Body of pancreas (tissue), 4 donors: ENCODE results near the gene EPB41L3.

Source experiments
- POLR2A ChIP-seq, 3 donors: fragments of 450-650 bp; IDR thresholded peaks; one replicate each; pipeline ENCODE4 v1.6.1; 2016; ENCODE audit warnings: antibody characterized with exemption in 3 of 3, mild to moderate bottlenecking in 2 of 3
- TF ChIP-seq, protein P1 (sequence below), 7 experiments: fragments of 450-650 bp in 4 of 7; fragments of 200-600 bp in 3 of 7; sonication (generic) in 3 of 7; IDR thresholded peaks; one replicate each; pipeline ENCODE4 v1.5.1; 2016 to 2019; ENCODE audit warnings: antibody characterized with exemption in 7 of 7

- TF ChIP-seq, protein P1, sequence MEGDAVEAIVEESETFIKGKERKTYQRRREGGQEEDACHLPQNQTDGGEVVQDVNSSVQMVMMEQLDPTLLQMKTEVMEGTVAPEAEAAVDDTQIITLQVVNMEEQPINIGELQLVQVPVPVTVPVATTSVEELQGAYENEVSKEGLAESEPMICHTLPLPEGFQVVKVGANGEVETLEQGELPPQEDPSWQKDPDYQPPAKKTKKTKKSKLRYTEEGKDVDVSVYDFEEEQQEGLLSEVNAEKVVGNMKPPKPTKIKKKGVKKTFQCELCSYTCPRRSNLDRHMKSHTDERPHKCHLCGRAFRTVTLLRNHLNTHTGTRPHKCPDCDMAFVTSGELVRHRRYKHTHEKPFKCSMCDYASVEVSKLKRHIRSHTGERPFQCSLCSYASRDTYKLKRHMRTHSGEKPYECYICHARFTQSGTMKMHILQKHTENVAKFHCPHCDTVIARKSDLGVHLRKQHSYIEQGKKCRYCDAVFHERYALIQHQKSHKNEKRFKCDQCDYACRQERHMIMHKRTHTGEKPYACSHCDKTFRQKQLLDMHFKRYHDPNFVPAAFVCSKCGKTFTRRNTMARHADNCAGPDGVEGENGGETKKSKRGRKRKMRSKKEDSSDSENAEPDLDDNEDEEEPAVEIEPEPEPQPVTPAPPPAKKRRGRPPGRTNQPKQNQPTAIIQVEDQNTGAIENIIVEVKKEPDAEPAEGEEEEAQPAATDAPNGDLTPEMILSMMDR (IDR thresholded peaks at IDR 0.05): no peak
- TF ChIP-seq POLR2A (IDR thresholded peaks at IDR 0.05): no peak
These were observed 99.0 kb downstream of the EPB41L3 start for GRCh38 chr18:5444847-5445246.
